AG10803 (cell line): ENCODE data around the gene RPAP2.
"Not testable (repeated sequence)": the region's sequence is repeated elsewhere in the genome, so short reads cannot be mapped to it uniquely, and the experiment has no call there.

ENCODE experiments used
- DNase-seq: peaks from one replicate; pipeline ENCODE4 v3.0.0; 2010; ENCODE audit warnings: low read depth
- H3K4me3 ChIP-seq: 2 replicates; pipeline ENCODE4 v1.5.1; 2011; ENCODE audit warnings: mild to moderate bottlenecking, low read length, control low read depth
- TF ChIP-seq, protein P1 (sequence below): conservative IDR thresholded peaks from 2 replicates; pipeline ENCODE4 v1.5.1; 2011; ENCODE audit warnings: mild to moderate bottlenecking, low read length, control low read depth, inconsistent platforms

Gene RPAP2

DNA sequence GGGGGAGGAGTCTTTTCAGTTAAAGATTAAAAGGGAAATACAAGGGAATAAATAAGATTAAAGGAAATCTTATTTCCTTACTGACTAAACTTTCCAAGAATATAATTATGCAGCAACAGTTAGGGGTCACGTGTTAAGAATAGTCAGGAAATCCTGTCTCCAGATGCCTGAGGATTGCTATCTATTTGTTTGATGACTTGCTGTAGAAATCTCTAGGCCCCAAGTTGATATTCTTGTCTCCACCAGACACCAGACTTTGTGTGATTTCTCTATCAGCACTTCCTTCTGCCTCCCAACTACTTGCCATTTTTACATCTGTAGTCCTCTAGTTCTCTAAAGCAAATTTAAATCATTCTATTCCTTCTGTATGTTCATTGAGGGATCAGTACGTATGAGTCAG lies 77.5 kb downstream of the RPAP2 start:
- H3K4me3 ChIP-seq, result no peak overlapping the region
- no peak for DNase-seq
- TF ChIP-seq, protein P1, sequence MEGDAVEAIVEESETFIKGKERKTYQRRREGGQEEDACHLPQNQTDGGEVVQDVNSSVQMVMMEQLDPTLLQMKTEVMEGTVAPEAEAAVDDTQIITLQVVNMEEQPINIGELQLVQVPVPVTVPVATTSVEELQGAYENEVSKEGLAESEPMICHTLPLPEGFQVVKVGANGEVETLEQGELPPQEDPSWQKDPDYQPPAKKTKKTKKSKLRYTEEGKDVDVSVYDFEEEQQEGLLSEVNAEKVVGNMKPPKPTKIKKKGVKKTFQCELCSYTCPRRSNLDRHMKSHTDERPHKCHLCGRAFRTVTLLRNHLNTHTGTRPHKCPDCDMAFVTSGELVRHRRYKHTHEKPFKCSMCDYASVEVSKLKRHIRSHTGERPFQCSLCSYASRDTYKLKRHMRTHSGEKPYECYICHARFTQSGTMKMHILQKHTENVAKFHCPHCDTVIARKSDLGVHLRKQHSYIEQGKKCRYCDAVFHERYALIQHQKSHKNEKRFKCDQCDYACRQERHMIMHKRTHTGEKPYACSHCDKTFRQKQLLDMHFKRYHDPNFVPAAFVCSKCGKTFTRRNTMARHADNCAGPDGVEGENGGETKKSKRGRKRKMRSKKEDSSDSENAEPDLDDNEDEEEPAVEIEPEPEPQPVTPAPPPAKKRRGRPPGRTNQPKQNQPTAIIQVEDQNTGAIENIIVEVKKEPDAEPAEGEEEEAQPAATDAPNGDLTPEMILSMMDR, result no peak

DNA sequence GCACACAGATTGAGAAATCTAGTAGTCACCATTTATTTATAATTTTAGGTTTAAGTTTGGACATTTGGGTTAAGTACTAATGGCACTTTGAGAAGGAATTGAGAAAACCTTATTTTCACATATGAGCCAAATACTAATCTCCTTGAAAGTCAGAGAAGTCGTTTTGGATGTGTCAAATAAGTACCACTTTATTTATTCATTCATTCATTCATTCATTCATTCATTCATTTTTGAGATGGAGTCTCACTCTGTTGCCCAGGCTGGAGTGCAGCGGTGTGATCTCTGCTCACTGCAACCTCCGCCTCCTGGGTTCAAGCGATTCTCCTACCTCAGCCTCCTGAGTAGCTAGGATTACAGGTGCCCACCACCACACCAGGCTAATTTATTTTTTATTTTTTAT lies 79.1 kb downstream of the RPAP2 start:
- H3K4me3 ChIP-seq, DNase-seq: not testable (repeated sequence)

DNA sequence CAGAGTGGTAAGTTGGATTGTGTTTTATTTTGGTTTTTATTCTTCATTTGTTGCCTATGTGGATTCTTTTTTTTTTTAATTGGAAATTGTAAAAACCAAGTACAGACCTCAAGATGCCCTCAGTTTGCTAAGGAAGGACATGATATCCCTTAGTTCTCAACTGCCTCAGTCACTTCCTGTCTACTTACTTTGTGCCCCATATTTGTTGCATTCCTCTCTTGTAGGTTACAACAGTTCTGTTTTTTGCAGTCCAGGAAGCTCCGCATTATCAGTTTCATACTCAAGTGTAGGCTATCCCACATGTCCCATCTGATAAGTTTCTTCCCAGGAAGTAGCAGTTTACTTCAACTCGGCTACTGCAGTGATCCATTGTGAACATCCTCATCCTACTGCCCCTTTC lies 82.0 kb downstream of the RPAP2 start:
- TF ChIP-seq, protein P1, result no peak
- no peak for DNase-seq
- H3K4me3 ChIP-seq, result no peak overlapping the region

DNA sequence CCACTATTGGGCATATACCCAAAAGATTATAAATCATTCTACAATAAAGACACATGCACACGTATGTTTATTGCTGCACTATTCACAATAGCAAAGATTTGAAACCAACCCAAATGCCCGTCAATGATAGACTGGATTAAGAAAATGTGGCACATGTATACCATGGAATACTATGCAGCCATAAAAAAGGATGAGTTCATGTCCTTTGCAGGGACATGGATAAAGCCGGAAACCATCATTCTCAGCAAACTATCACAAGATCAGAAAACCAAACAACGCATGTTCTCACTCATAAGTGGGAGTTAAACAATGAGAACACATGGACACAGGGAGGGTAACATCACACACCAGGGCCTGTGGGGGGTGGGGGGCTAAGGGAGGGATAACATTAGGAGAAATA lies 95.1 kb downstream of the RPAP2 start:
- not testable (repeated sequence) for DNase-seq, H3K4me3 ChIP-seq

DNA sequence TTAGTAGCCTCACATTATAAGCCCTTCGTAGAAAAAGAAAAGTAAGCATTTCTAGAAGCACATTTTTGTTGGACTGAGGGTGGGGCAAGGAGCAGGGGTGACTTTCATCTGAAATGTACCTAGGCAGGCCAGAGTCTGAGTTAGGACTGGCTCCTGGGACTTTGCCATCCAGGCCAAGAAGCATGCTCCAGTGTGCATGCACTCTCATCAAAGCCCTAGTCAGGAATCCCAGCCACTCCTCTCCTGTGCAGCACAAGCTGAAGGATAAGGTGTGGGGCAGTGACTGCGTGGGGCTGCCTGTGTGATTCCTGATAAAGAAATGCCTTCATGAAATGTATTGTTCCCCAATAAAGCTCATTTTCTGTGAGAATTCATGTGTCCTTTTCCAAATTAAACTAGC lies 99.7 kb downstream of the RPAP2 start:
- no peak for DNase-seq
- H3K4me3 ChIP-seq, result no peak overlapping the region
- TF ChIP-seq, protein P1, result no peak

DNA sequence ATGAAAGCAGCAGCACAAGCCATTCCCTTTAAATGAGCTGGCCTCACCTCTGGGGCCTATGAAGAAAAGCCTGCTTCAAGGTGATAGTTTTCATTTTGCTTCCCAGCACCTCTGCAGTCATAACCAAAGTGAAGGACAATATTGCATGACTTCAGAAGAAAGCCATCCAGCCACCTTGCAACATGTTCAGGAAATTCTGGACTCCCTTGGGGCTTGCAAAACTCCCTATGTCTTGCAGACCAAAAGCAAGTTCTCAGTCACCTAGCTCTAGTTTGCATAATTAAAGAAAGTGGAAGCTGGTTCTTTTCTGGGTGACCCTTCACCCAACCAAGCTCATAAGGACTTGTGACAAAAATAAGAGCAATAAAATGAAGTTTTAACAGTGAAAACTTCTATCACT lies 100.2 kb downstream of the RPAP2 start:
- peak; percentile 6 for DNase-seq
- TF ChIP-seq, protein P1, result no peak
- H3K4me3 ChIP-seq, result no peak overlapping the region

DNA sequence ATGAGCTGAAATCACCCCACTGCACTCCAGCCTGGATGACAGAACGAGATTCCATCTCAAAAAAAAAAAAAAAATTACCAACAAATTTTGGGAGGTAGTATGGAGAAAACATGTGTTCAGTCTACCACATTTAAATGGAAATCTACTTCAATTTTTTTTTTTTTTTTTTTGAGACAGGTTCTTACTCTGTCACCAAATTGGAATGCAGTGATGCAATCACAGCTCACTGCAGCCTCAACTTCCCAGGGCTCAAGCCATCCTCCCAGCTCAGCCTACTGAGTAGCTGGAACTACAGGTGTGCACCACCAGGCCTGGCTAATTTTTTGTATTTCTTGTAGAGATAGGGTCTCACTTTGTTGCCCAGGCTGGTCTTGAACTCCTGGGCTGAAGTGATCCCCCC lies 105.8 kb downstream of the RPAP2 start:
- TF ChIP-seq, protein P1, result no peak
- DNase-seq, result peak; percentile 3
- H3K4me3 ChIP-seq, result no peak overlapping the region

DNA sequence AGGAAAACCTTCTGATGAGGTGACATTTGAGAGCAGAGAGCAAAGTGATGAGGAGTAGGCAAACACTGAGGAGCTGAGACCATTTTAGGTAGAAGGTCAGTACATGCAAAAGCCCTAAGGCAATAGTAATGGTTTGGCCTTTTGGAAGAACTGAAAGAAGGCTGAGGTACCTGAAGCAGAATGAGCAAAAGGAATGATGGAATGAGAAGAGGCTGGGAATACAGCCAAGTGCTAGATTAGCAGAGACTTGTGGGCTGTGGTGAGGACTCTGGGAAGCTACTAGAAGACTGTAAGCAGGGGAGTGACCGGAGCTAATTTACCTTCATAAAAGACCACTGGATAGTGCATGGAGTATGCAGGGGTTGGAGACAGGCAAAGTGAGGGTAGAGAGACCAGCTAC lies 110.0 kb downstream of the RPAP2 start:
- no peak overlapping the region for H3K4me3 ChIP-seq
- DNase-seq, result peak; percentile 18
- TF ChIP-seq, protein P1, result no peak
